K562 (cell line): ENCODE results near the gene NUDT1.

Experiments
- CBX5 ChIP-seq: IDR thresholded peaks from 2 replicates; pipeline ENCODE4 v1.6.1; 2014; ENCODE audit warnings: low read depth, borderline replicate concordance
- CTCF ChIP-seq, 3 experiments: IDR thresholded peaks in 2 of 3; conservative IDR thresholded peaks in 1 of 3; 2 replicates each; pipeline ENCODE4 v1.5.1; 2011 to 2012; ENCODE audit warnings: low read length in 3 of 3, mild to moderate bottlenecking in 3 of 3, control low read depth in 2 of 3, improper control_type of control experiment in 1 of 3, inconsistent platforms in 1 of 3, low read depth in 1 of 3, mixed read lengths in 1 of 3, moderate library complexity in 1 of 3; ENCODE audit not compliant: insufficient read depth in 2 of 3
- EGR1 ChIP-seq: fragments of 450-650 bp; conservative IDR thresholded peaks from 2 replicates; pipeline ENCODE4 v1.6.1; 2017; ENCODE audit warnings: mild to moderate bottlenecking
- GATAD2B ChIP-seq: fragments of 450-650 bp; IDR thresholded peaks from 2 replicates; pipeline ENCODE4 v1.6.1; 2017; ENCODE audit warnings: mild to moderate bottlenecking, borderline replicate concordance
- MLLT1 ChIP-seq, 2 experiments: fragments of 450-650 bp; IDR thresholded peaks; 2 replicates each; pipeline ENCODE4 v1.6.1; 2016
- NBN ChIP-seq: fragments of 450-650 bp; IDR thresholded peaks from 2 replicates; pipeline ENCODE4 v1.6.1; 2016; ENCODE audit warnings: low read depth, mild to moderate bottlenecking
- POLR2H ChIP-seq: IDR thresholded peaks from 2 replicates; pipeline ENCODE4 v1.6.1; 2016; ENCODE audit warnings: missing genetic modification characterization, low read depth, mild to moderate bottlenecking, control low read depth, missing compliant biosample characterization, moderate library complexity
- TARDBP ChIP-seq: fragments of 450-650 bp; IDR thresholded peaks from 2 replicates; pipeline ENCODE4 v1.6.1; 2016
- U2AF2 ChIP-seq: fragments of 200-400 bp; formaldehyde crosslinking; optimal IDR thresholded peaks from 2 replicates; pipeline ENCODE3; 2017; ENCODE audit warnings: low read depth, mild to moderate bottlenecking, low read length
- XRCC5 ChIP-seq: fragments of 200-400 bp; formaldehyde crosslinking; IDR thresholded peaks from 2 replicates; pipeline ENCODE4 v1.6.1; 2017; ENCODE audit warnings: low read depth, mild to moderate bottlenecking, low read length
- ZBTB26 ChIP-seq: fragments of 450-650 bp; formaldehyde crosslinking; IDR thresholded peaks from 2 replicates; pipeline ENCODE4 v1.4.0; 2022; ENCODE audit warnings: missing genetic modification characterization
- ZNF695 ChIP-seq: fragments of 450-650 bp; formaldehyde crosslinking; IDR thresholded peaks from 2 replicates; pipeline ENCODE4 v1.4.0; 2020; ENCODE audit warnings: mild to moderate bottlenecking, moderate library complexity

GRCh38 chr7:2251841-2252771 lies 10.1 kb downstream of the NUDT1 start:
- TF ChIP-seq NBN (no peak), CTCF (IDR thresholded peaks at IDR 0.05 in 2 of 3, conservative IDR thresholded peaks at IDR 0.05 in 1 of 3; ENCODE audit: insufficient read depth in 2 of 3, low read depth in 1 of 3, low read length in 3 of 3) (no peak), U2AF2 (no peak), XRCC5 (no peak), TARDBP (no peak), MLLT1 (IDR thresholded peaks at IDR 0.05) (no peak), CBX5 (no peak), EGR1 (no peak), ZBTB26 (CRISPR knock-in tag) (no peak), GATAD2B (no peak), POLR2H (tag) (no peak), ZNF695 (no peak)
